Natural killer cell (primary cell): Measurements from ENCODE around the gene FAM72C. TPM values are rescaled to one million over a fixed set of nuclear protein-coding genes. Genes with fewer than 3 reads are reported as not detected.
A peak's percentile ranks its signal among the peaks of the same experiment; 100 is the strongest.
"Not testable (repeated sequence)": the region's sequence is repeated elsewhere in the genome, so short reads cannot be mapped to it uniquely, and the experiment has no call there.

Experiments used
- ATAC-seq, 3 donors: fragments of 150-1000 bp in 2 of 3; fragments of 200-7000 bp in 1 of 3; cut with Tn5 transposase; 1 replicate in 1 of 3; 2 replicates in 2 of 3; pipeline ENCODE4 v1.10.0; 2021; ENCODE audit warnings: mild to moderate bottlenecking in 2 of 3, moderate library complexity in 2 of 3
- DNase-seq, 2 donors: peaks; one replicate each; pipeline versions ENCODE4 v3.0.0 to v3.0.0-alpha.2; 2013 to 2021; ENCODE audit warnings: mixed read lengths in 1 of 2
- H3K27ac ChIP-seq: one replicate; pipeline ENCODE4 v1.5.1; 2013; ENCODE audit warnings: mild to moderate bottlenecking, low read length
- H3K27me3 ChIP-seq: one replicate; pipeline ENCODE4 v1.6.1; 2013; ENCODE audit warnings: low read length; ENCODE audit not compliant: control insufficient read depth, insufficient read depth
- H3K36me3 ChIP-seq: one replicate; pipeline ENCODE4 v1.6.1; 2013; ENCODE audit warnings: low read length; ENCODE audit not compliant: control insufficient read depth, insufficient read depth
- H3K4me1 ChIP-seq: one replicate; pipeline ENCODE4 v1.6.1; 2013; ENCODE audit warnings: low read length; ENCODE audit not compliant: control insufficient read depth, insufficient read depth
- H3K4me3 ChIP-seq: one replicate; pipeline ENCODE4 v1.5.1; 2013; ENCODE audit warnings: low read length
- H3K9me3 ChIP-seq: one replicate; pipeline ENCODE4 v1.6.1; 2013; ENCODE audit warnings: low read length; ENCODE audit not compliant: control insufficient read depth, insufficient read depth
- H3K27ac Mint-ChIP-seq, 2 donors: one replicate each; pipeline ENCODE4 v1.8.0; 2022; ENCODE audit warnings: mild to moderate bottlenecking in 2 of 2, mixed read lengths in 2 of 2, moderate library complexity in 1 of 2
- H3K27me3 Mint-ChIP-seq, 2 donors: one replicate each; pipeline ENCODE4 v1.8.0; 2022; ENCODE audit warnings: low read depth in 2 of 2, mixed read lengths in 2 of 2
- H3K36me3 Mint-ChIP-seq: one replicate; pipeline ENCODE4 v1.8.0; 2022; ENCODE audit warnings: mixed read lengths
- H3K4me1 Mint-ChIP-seq, 2 donors: one replicate each; pipeline ENCODE4 v1.8.0; 2022; ENCODE audit warnings: mixed read lengths in 2 of 2
- H3K4me3 Mint-ChIP-seq: one replicate; pipeline ENCODE4 v1.8.0; 2022; ENCODE audit warnings: mild to moderate bottlenecking, moderate library complexity, mixed read lengths
- H3K9me3 Mint-ChIP-seq, 2 donors: one replicate each; pipeline ENCODE4 v1.8.0; 2022; ENCODE audit warnings: mixed read lengths in 2 of 2
- WGBS: methylation state at CpG from one replicate; pipeline ENCODE4 v1.1.7; 2013; ENCODE audit warnings: missing lambda C conversion rate; ENCODE audit not compliant: insufficient coverage; 5-methylcytosine and 5-hydroxymethylcytosine counted together
- intact Hi-C: fragments of 100-400 bp; cut with micrococcal nuclease; formaldehyde crosslinking; loops from one replicate; pipeline ENCODE4 v1.14.2; 2022
- total RNA-seq, 4 donors: library from RNA; stranded (reverse); fragments of 120-200 nt in 1 of 4; gene quantifications; one replicate each; pipeline versions ENCODE4 v1.2.3 to v1.2.4, GENCODE V29; 2013 to 2022

The FAM72C gene
- total RNA-seq, 3 donors from 2014 or later (not counting 1 experiment from before 2014, with no cell fraction given) = 0.18 to 0.19 TPM; not detected in 1

DNA sequence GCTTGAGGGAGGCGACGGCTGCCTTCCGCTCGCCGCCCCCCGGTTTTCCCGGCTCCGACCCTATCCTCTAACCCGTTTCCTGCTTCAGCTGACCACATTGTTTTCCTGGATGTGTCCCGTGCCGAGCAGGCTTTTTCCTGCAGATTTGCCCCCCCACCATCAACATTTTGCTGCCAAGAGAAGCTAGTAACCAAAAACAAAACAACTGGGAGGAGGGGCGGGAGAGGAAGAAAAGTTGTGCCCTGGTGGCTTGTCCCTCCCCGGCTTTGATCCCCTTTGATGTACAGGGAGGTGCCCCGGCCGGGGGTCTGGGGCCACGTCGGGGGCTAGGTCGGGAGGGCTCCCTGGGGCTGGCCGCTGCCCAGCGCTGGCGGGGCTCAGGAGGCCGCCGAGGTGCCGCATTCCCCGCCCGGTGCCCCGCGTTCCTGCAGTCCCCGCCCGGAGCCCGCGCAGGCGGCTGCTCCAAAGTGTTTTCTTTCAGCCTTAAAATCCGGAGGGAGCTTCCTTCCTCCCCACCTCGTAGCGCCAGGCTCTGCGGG, 2.2 kb upstream of the FAM72C start:
- H3K27me3 Mint-ChIP-seq, H3K36me3 Mint-ChIP-seq, H3K27ac ChIP-seq, H3K9me3 ChIP-seq, intact Hi-C loops, H3K4me1 ChIP-seq, ATAC-seq, H3K27me3 ChIP-seq, H3K36me3 ChIP-seq, H3K27ac Mint-ChIP-seq, H3K4me1 Mint-ChIP-seq, DNase-seq, H3K9me3 Mint-ChIP-seq: not testable (repeated sequence)
- H3K4me3 ChIP-seq = peak overlapping the region; percentile 20
- H3K4me3 Mint-ChIP-seq = peak overlapping the region; percentile 92
- no CpG with 5 or more reads among the region's 37 CpGs for WGBS

DNA sequence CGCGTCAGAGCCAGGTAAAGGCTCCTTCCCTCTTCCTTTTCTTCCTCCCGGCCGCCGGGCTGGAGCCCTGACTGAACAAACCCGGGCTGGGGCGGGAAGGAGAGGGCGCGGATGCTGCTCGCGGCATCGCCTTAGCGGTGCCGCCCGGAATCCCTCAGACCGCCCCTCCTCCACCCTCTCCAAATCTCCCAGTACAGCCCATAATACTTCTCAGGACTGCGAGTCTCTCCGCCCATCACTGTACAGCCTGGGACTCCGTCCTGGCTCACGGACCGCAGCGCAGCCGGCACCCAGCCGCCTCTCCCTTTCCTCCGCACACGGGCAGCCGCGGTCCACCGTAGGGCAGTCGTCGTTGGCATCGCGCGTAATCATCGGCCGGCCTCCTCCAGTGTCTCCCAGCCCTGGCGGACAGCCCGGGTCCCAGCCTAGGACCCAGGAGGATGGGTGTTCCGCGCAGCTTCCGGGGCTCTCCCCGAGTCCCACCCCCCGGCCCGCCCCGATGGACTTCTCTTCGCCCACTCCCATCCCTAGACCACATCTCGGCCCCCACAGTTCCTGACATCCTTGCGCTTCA, 1.1 kb upstream of the FAM72C start:
- no CpG with 5 or more reads among the region's 48 CpGs for WGBS
- H3K27ac ChIP-seq, intact Hi-C loops, H3K36me3 Mint-ChIP-seq, H3K4me3 Mint-ChIP-seq, H3K4me3 ChIP-seq, H3K4me1 Mint-ChIP-seq, H3K36me3 ChIP-seq, H3K9me3 Mint-ChIP-seq, DNase-seq, H3K27me3 Mint-ChIP-seq, H3K27me3 ChIP-seq, H3K9me3 ChIP-seq, H3K4me1 ChIP-seq, H3K27ac Mint-ChIP-seq: not testable (repeated sequence)
- peak in 1 of 3 donors; percentile 1 for ATAC-seq

DNA sequence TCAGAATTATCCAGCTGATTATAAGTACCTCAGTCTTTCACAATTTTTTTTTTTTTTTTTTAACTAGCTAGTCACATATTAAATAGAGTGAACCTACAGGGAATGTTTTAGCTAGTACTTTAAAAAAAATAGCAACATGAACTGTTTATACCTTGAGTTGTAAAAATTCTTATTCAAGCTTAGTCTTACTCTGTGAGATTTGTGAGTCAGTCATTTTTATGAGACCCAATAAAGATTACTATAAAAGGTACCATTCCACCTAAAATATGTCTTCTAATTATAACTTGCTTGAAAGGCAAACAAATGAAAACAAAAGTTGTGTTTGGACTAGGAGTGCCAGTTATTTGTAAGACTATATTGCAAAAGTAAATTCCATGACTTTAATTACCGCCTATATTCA, 5.9 kb downstream of the FAM72C start:
- H3K27ac ChIP-seq, H3K9me3 Mint-ChIP-seq, H3K27me3 ChIP-seq, H3K27me3 Mint-ChIP-seq, H3K4me1 Mint-ChIP-seq, H3K4me3 ChIP-seq, H3K36me3 ChIP-seq, DNase-seq, intact Hi-C loops, ATAC-seq, H3K4me3 Mint-ChIP-seq, H3K4me1 ChIP-seq, H3K36me3 Mint-ChIP-seq, H3K27ac Mint-ChIP-seq, H3K9me3 ChIP-seq: not testable (repeated sequence)
- WGBS = no CpG with 5 or more reads among the region's 1 CpG

DNA sequence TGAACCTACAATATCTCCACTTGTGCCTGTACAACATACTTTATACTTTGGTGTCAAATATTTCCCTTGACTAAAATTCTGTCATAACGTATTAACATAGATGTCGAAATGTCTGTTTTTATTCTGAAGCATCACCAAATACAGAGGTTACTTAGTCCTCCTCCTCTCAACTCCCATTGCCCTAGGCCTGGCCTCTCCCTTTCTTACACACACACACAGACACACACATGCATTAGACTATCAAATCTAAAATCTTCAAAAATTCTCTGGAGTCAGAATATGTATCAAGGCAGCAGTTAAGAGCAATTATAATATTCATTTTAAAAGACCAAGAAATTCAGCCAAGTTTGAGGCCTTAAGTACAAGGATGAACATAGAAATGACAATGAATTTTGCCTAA, 7.5 kb downstream of the FAM72C start:
- not testable (repeated sequence) for H3K27ac Mint-ChIP-seq

DNA sequence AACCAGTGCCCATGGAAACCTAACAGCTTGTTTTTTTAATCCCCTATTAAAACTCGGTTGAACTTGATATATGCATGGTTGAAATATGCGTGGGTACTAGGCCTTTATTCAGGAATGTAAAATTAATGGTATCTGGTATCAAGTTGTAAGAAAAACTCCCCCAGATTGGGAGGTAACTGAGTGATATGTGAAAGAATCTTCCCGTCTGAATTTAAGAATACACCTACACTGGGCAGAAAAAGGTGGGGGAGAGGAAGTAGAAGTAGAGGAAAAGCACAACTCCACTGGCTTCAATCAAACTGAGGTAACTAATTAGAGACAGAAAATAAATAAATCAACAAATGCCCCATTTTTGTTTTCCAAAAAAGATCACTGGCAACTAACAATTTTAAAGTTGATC, 15.9 kb downstream of the FAM72C start:
- H3K4me1 Mint-ChIP-seq, H3K27ac Mint-ChIP-seq, H3K27ac ChIP-seq, H3K27me3 ChIP-seq, ATAC-seq, H3K4me3 Mint-ChIP-seq, H3K36me3 ChIP-seq, H3K36me3 Mint-ChIP-seq, DNase-seq, H3K9me3 ChIP-seq, H3K9me3 Mint-ChIP-seq, intact Hi-C loops, H3K4me3 ChIP-seq, H3K27me3 Mint-ChIP-seq, H3K4me1 ChIP-seq: not testable (repeated sequence)
- WGBS = no CpG with 5 or more reads among the region's 3 CpGs

More for the DNA sequence above, 7.5 kb downstream of the FAM72C start:
- H3K4me3 Mint-ChIP-seq, ATAC-seq, H3K27me3 Mint-ChIP-seq, H3K9me3 ChIP-seq, H3K4me1 ChIP-seq, H3K4me3 ChIP-seq, intact Hi-C loops, H3K4me1 Mint-ChIP-seq, DNase-seq, H3K27me3 ChIP-seq, H3K27ac ChIP-seq, H3K9me3 Mint-ChIP-seq, H3K36me3 Mint-ChIP-seq, H3K36me3 ChIP-seq: not testable (repeated sequence)
- no CpG with 5 or more reads among the region's 2 CpGs for WGBS

DNA sequence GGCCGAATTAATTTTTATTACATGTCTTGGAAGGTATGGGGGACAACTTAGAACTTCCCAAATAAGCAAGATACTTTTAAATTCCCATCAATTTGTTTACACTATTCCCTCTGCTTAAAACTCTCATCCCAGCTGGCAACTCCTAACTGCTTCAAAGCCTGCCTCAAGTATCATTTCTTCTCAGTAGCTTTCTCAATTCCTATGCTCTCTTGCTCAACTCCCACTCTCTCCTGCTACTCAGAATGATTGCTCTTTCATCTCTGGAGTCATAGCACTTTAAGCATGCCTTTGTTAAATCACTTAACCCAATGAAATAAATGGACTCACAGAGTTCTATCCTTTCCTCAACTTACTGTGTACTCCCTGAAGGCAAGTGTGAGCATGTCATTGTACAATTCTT, 18.9 kb downstream of the FAM72C start:
- H3K27me3 Mint-ChIP-seq, H3K4me3 Mint-ChIP-seq, H3K9me3 ChIP-seq, intact Hi-C loops, H3K27ac Mint-ChIP-seq, H3K36me3 ChIP-seq, H3K27me3 ChIP-seq, H3K9me3 Mint-ChIP-seq, DNase-seq, H3K4me3 ChIP-seq, ATAC-seq, H3K27ac ChIP-seq, H3K4me1 ChIP-seq, H3K36me3 Mint-ChIP-seq, H3K4me1 Mint-ChIP-seq: not testable (repeated sequence)
- WGBS = no CpG with 5 or more reads among the region's 1 CpG

DNA sequence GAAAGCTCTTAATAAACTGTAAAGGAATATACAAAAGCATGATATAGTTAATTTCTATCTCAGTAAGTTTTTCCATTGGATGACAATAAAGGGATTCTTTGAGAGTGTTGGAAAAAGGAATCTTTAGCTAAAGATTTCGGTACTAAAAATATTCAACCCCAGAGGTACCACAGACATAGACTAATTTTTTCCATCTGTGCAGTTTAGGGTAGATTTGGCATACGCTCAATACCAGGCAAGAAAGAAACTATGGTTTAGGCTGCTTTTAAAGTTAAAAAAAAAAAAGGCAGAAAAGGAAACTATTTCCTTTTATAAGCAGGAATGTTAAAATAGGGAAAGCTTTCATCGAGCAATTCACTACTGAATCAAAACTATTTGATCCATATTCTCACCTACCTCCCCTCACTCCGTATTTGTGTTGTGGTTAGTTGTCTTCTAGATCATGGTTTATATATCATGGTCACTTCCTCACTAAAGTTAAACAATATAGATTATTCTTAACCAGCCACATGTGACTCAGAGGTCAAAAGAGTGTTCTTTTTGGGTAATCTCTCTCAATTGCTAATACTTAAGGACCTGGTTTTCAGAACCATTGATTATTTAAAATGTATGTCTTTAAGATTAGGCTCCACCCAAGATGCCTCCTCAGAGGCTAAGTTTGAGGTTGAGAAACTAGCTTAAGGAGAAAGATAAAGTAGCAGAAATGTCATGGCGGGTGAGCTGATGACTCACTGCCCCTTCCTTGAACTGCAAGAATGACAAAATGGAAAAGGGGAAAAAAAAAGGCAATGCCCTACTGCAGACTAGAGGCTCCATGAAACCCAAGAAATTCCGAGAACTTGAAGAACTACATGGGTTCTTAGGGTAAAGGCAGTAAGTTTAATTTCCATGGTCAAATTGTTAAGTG, 20.0 kb downstream of the FAM72C start:
- H3K27me3 Mint-ChIP-seq, ATAC-seq, H3K27ac ChIP-seq, intact Hi-C loops, DNase-seq, H3K4me3 Mint-ChIP-seq, H3K9me3 Mint-ChIP-seq, H3K4me1 Mint-ChIP-seq, H3K4me1 ChIP-seq, H3K36me3 Mint-ChIP-seq, H3K4me3 ChIP-seq, H3K36me3 ChIP-seq, H3K9me3 ChIP-seq, H3K27me3 ChIP-seq, H3K27ac Mint-ChIP-seq: not testable (repeated sequence)
- WGBS = no CpG with 5 or more reads among the region's 6 CpGs
